NCI-H345 (cell line): Measurements from ENCODE around the gene NDP.

Experiments used
- DNase-seq: peaks from one replicate; lab custom pipeline; 2025; lab: John Stamatoyannopoulos, UW

The NDP gene, protein sequence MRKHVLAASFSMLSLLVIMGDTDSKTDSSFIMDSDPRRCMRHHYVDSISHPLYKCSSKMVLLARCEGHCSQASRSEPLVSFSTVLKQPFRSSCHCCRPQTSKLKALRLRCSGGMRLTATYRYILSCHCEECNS

DNA sequence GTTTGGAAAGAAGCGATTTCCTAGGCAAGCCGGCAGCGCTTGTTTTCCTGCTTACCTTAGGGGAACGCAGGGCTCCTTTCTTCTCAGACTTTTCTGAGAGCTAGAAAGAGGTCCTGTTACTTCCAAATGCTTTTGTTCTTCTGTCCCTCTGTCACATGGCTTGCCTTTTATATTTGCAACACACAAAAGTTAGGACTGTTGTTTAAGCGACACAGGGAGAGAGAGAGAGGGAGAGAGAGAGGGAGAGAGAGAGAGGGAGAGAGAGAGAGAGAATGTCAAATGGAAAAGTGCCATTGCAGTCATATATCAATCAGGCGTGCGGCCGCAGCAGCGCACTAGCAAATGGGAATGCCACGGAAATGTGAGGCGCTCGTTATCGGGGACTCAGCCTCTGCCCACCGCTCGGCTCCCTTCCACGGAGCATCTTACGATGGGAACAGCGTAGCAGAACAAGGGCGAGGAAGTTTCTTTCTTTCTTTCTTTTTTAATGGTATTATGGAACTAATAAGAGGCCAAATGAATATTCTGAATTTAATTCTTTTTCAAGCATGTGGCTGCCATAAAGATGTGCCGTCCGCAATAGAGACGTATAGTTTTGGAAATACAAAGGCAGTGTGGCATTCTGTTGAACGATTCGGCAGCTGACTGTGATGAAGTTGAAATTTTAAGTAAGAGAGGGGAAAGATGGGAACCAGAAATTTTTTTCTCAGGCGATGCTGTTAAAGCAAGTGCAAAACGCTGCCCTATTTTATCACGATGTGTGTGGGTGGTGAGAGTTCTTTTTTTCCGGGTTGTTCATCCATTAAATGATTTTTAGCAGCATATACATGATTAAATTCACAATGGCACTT, at the start of gene NDP:
TSS of gene NDP (minus strand) at position 142 of the 851 bp plus-strand sequence. CDS start 14,745 bp downstream, outside the sequence.
- no peak for DNase-seq

DNA sequence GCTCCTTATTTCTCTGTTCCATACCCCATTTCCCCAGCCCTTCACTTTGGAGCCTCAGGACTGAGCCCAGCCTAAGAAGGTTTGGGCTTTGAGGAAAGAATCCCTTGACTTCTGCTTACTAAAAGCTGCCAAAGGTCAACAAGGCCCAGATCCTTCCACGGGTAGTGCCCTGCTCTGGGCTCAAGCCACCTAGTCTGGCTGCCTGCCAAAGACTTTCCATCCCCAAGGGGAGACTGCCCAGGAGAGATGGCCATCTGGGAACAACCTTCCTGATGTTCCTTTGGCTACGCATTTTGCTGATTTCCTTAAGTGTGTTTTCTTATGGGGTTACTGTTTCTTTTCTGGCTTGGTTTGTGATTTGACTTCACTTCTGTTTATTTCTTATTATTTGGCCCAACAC, 49.8 kb upstream of the NDP start:
- DNase-seq = no peak

DNA sequence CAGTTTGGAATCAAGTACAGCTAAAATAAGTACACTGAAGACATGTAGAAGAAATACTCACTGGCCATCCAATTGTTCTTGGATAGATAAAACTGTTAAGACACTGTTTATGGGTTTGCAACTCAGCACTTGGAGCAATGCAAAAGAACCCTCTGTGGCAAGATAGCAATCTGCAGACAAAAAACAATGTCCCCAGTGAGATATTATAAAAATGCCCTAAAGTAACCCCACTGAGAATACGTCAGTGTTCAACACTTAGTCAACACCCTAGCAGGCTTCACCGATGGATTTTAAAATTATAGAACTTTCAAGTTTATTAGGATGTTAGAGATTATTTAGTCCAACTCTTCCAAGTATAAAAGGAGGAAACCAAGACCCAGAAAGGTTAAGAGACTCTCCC, 47.5 kb upstream of the NDP start:
- no peak for DNase-seq

DNA sequence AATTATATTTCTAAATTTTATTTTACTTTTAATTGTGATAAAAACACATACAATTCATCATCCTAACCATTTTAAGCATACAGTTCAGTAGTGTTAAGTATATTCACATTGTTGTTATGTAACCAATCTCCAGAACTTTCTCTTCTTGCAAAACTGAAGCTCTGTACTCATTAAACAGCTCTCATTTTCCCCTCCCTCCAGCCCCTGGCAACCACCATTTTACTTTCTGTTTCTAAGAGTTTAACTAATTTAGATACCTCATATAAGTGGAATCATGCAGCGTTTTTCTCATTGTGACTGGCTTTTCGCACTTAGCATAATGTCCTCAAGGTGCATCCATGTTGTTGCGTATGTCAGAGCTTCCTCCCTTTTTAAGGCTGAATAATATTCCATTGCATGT, 46.7 kb upstream of the NDP start:
- no peak for DNase-seq

DNA sequence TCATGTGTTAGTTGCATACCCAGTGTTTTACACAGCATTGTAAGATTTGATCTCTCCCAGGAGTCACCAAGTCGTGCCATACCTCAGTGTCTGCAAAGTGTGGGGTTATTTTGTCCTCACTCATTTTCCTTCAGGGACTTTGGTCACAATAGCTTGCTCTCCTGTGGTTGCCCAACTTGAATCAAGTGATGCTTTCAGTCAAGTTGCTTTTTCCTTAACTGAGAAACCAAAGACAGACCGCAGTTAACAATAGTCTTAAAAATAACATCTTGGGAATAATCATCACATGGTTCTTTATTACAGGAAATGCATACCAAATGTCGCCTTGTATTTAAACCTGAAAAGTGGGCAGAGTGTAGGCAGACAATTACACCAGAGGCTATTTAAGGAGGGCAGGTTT, 44.5 kb upstream of the NDP start:
- no peak for DNase-seq

DNA sequence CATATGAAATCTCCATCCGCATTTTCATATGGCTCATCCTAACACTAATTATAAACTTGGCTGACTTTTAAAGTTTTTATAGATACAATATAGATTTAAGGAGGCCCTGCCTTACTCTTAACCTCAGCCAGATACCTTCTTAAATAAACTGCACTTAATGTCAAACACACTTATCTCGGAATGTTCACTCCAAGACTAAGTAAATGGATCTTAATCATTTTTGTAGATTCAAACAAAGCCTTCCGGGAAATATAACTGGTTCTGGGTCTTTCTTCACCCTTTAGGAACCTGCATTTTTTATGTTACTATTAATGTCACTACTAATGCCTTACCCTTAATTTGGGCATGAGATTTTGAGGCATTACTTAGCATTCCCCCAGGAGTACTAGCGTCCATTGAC, 43.7 kb upstream of the NDP start:
- no peak for DNase-seq

DNA sequence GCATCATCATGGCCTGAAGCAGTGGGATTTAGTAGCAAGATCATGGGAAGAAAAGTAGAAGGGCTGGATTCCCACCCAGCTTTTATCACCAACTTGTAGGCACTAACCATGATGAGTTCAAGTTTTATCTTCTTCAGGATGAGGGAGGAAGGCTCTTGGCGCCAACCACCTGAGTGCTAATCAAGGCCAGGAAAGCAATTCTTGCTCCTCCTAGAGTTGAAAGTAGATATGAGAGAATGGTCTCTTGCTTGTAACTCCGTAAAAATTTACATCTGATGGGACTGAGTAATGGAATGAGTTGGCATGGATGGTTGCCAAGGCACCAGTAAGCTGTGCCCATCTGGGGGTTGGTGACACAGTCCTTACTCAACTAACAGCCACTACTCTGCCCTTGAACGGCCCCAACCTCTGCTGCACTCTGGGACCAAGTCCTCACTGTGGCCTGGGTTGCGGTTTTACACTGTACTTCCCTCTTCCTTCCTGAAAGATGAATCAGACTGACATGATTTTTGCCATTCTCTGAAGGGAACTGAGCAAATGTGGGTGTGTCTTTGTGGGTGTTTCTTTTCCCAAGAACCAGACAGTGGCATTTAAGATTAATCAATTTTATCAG, 39.4 kb upstream of the NDP start:
- no peak for DNase-seq

DNA sequence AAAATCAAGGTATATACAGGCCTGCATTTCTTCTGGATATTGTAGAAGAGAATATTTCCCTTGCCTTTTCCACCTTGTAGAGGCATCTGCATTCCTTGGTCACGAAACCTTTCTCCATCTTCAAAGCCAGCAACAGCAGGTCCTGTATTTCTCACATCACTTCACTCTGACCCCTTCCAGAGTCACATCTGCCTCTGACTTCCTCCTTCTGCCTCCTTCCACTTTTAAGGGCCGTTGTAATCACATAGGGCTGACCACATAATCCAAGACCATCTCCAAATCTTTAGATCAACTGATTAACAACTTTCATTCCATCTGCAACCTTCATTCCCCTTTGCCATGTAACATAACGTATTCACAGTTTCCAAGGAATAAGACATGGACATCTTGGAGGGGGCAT, 38.3 kb upstream of the NDP start:
- no peak for DNase-seq

DNA sequence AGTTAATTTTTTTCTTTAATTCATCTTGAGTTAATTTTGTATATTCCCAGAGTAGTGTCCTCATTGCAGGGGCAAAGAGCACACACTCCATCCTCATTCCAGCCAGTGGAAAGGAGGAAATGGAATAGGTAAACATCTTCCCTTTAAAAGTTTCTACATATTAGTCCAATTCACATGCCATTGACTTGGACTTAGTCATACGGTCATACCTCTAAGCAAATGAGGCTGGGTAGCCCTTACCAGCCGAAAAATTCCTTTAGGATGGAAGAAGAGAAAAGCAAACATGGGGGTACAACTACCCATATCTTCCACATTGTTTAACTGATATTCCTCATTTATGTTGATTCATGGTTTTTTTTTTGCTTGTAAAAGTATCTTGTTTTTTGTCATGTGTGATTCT, 37.4 kb upstream of the NDP start:
- no peak for DNase-seq

DNA sequence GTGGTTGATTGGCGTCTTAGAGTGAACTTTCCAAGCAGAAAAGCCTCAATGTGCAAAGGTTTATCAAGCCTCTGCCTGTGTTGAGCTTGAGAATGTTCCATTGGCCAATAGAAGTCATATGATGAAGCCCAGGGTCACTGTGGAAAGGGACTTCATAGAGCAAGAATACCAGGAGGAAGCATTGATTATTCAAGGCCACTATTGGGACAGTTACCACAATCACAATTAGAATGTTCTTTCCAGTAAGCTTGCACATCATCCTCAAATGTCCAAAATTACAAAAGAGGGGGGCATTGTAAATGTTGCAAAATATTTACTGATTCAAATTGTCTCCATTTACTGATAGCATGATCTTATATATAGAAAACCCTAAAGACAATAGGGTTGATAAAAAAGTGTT, 32.9 kb upstream of the NDP start:
- DNase-seq = no peak

DNA sequence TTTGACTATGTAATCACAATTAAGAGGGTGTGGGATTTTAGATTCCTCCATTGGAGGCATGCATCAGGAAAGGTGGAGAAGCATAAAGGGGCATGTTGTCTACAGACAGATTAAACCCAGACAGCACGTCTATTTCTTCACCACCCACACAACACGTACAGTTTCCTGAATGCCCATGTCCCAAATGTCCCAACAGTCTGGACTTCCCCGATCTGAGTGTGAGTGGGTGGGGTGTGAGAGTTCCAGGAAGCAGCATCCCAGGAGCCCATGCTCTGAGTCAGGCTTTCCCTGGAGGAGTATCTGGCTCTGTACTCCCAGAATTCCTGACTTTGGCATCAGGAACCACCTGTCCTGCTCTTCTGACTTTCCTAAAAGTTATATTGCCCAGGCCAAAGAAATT, 30.8 kb upstream of the NDP start:
- DNase-seq = no peak

DNA sequence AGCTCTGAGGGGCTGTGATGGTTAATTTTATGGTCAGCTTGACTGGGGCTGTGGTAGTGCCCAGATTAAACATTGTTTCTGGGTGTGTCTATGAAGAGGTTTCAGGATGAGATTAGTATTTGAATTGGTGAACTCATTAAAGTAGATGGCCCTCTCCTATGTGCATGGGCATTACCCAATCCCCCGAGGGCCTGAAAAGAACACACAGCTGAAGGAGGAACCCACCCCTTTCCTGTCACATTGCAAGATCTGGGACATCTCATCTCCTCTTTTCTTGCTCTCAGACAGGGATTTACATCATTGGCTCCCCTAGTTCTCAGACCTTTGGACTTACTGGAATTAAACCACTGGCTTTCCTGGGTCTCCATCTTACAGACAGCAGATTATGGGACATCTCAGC, 29.4 kb upstream of the NDP start:
- no peak for DNase-seq

DNA sequence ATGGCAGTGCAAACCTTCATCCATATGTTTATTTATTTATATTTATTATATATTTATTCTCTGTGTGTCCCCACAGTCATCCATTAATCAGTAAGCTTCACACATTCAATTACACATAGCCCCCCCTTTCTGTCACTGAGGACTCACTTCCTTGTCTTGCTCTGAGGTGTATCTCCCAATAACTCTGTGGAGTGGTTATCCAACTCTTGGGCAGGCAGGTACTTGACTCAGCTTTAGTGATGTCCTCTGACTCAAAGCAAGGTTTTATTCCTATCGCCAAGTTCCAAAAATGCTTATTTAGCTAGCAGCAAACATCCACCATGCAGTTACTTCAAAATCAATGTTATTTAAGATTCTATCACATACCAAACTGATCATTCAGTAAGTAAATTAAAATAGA, 25.2 kb upstream of the NDP start:
- DNase-seq = no peak

DNA sequence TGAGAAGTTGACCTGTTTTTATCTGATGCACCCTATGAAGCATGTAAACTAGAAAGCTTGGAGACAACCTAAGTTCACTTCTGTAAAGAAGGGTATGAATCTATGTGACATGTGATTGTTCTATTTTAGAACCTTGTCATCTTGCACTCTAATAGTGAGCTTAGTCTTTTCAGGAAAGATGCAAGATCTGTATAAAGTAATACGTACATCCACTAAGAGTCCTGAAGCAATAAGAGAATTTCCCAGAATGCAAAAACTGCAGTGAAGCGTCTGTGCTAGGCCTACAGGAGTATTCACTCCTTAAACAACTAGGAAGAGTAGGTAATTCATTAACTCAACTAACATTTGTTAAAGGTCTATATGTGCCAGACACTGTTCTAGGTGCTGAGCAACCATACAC, 23.3 kb upstream of the NDP start:
- no peak for DNase-seq

DNA sequence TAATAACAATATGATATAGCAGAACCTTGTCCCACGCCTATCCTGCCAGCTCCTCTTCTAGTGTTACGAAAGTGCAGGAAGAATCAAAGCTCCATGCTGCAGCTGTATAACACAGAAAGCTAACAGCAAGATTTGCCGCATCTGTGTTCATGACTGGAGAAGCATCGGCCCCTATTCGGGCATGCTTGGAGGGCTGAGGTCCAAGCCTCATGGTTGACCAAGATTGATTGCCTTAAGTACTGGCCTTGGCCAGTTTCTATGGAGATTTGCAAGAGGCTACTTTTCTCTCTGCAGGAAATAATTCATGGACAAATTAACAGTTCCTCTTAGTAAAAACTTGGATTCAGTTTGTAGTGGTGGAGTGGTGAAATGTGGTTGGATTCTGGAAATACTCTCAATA, 12.9 kb upstream of the NDP start:
- DNase-seq = no peak

DNA sequence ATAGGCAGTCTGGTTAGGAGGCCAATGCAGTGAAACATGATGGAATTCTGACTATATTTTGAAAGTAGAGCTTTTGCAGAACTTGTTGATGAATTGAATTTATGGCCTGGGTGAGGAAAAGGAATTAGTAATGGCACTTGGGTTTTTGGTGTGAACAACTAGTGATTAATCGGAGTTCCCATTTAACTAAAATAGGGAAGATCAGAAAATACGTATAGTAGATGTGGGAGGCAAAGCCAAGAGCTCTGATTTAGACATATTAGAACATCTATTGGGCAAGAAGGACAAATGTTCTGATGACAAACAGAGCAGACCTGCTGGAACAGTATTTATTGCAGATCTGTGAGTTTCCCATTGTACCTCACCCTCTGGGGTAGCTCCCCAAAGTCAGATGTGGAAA, 12.3 kb upstream of the NDP start:
- no peak for DNase-seq

DNA sequence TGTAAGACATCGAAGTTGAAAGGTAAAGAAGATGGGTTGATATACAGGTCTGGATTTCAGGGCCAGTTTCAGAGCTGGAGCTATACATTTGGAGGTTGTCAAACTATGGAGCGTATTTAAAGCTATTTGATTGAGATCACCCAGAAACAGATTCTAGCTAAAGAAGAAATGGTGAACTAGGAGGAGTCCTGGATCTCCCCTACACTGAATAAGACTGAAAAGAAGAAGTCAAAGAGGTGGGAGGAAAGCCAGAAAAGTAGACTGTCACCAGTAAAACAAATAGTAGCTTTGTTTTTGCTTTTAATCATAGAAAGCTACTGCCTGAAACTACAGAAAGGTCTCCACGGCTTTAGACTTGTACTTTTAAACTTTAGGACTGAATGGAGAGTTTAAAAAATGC, 5.0 kb upstream of the NDP start:
- DNase-seq = no peak

DNA sequence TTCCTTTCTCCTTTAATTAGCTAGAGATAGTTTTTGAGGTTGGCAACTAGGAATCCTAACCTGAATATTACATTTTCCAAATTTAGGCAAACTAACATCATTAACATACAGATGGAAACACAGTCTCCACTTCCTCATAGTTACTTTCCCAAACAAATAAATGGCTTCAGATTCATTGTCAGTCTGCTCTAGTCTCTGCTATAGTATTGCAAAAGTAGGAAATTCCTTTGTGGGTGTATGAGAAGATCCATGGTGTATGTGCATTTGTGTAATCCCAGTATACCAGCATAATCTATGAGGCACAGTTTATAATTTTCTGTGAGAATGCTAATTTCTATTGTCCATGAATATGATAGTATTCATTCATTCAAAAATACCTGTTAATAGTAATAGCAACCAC, 3.0 kb upstream of the NDP start:
- DNase-seq = no peak

DNA sequence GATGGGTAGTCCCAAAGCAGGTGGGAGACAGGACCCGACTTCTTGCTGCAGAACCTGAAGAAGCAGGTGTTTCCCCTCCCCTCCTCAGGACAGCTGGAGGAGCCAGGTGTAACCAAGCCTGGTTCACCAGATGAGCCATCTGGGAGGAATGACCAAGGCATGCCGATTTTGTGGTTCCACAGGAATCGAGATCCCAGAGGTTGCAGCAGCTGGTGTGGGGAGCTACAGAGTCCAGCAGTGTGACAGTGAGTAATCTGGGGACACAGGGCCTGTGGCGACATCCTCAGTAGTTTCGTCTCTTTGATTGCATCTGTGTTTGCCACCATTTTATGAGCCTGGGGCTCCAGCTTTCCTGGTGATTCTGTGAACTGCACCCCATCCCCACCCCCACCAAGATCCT, 2.6 kb upstream of the NDP start:
- DNase-seq = no peak

DNA sequence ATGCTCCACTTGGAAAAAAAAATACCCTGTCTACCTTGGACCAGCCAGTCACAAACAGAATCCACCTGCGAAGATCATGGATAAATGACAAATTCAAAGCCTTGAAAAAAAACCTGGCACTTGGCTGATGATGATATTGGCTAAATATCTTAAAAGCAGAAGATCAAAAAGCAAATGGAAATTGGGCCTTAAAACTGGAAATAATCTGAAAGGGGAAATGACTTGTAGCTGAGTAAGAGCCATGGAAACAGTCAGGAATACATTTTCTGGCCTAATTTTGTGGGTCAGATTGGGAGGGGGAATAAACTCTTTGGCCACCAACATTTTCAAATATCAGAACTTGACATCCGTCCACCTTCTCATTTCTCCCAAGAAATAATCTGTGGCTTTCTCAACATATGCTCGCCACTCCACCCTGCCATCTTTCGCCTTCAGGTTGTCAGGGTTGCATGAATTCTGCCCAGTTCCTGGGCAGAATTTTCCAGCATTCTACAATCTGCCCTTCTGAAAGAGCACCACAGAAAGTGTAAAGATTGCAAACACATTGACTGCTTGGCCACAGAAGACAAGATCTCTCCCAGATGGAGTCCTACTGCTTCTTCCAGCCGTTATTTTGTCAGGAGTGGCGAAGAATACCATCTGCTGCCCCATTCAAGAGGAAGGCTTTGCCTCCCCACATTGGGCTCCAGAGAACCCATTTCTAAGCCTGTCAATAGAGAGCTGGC, 1.7 kb upstream of the NDP start:
- DNase-seq = no peak

DNA sequence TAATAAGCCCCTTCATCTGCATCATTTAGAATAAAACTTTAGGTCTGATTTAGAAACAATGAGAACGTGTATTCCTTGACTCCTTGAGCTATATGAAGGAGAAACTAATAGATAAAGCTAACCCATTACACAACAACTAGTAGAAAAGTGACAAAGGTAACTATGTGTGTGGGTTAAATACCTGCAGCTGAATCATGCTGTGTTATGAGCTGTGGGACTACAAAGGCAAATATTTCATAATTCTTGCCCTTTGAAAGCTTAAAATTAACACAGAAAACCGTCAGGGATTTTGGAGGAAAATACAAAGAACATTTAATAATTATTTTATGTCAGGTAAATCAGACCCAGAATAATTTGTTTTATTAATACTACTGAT, 898 bp upstream of the NDP start:
- DNase-seq = no peak

DNA sequence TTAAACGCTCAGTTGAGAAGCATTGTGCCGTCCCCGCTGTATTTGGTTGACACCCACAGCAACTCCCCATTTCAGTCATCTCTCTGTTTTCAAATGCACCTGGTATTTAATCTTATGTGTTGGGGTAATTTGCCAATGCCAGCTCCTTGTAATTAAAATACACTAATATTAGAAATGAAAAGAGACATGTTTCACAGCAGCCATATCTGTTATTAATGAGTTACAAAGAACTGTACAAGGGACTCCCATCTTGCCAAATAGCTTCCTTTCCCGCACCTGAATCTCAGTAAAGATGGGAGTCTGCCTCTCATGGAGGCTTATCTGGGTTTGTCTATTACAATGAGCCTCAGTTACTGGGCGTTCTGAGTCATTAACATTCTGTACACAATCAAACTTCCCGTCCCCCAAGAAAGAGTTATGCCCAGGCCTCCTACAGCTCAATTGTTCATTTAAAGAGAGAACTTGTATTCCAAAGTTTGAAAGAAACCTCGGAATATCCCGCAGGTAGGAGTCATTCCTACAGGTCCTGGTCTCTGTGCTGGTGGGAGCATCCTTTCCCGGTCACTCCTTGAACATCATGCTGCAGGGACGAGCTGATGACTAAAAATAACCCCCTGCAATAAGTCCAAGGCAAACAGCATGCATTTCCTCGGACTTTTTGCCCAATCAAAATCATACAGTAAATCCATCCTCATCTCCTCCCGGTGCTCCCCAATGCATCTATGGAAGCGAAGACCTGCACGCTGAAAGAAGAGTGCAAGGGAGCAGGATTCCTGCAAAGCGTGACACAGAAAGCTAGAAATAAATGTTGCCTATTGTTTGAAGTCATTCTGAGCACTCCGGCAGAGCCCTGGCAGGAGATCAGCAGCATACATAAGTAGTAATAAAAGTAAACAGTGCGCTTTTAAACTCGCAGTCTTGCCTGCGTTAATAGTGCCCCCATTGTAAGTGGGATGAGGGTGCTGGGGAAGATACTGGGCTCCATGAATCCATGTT, 926 bp downstream of the NDP start:
- DNase-seq = peak; percentile 38
